GM21447 (cell line): ENCODE data around the gene CIB4.

Experiments
- ATAC-seq: cut with Tn5 transposase; IDR thresholded peaks from one replicate; pipeline ENCODE4 v1.9.1; 2021; ENCODE audit not compliant: unreplicated experiment

The CIB4 gene

GRCh38 chr2:26532301-26533250 is 108.6 kb downstream of the CIB4 start:
- ATAC-seq: no peak
